GM21529 (cell line): ENCODE measurements around the gene LEF1.

Experiments
- ATAC-seq: cut with Tn5 transposase; IDR thresholded peaks from one replicate; pipeline ENCODE4 v1.9.1; 2021; ENCODE audit not compliant: unreplicated experiment

Gene LEF1

DNA sequence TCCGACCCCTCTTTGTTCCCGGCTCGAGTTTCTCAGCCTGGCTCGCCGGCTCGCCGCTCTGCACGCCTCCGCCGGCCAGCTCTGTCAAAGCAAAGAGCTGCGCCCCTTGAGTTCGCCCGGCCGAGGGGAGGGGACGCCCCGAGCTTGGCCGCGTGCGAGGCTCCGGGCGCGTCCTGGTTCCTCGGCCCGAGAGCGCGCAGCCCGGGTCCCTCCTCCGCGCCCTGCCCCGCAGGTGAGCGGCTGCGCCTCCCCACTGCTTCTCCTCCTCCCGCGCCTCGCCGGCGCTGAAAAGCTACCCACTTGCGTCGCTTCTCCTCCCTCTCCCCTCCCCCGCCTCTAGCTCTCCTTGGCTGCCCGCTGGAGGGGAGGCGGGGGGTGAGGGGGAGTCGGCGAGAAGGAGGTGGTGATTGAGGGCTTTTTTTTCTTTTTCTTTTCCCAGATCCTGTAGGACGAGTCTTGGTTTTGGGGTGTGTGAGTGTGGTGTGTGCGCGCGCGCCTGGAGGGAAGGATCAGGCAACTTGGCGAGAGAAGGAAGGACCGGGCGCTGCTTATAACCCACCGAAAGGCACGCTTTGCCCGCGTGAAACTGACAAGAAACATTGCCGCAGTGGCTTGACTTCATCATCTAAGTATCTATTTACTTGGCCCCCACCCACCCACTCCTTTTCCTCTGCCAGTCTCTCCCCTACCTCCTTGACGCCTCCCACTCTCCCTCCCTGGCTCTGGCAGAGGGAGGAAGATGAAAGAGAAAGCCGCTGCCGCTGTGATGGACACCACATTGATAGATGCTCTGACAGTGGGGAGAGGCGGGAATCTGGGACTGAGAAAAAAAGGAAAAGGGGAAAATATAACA, at the start of gene LEF1:
TSS of gene LEF1 (minus strand) at position 262 of the 853 bp plus-strand sequence. CDS start 1,165 bp downstream, outside the sequence.
- peak; percentile 37 for ATAC-seq

GRCh38 chr4:108216510-108216909, 47.8 kb upstream of the LEF1 start:
- ATAC-seq = no peak

DNA sequence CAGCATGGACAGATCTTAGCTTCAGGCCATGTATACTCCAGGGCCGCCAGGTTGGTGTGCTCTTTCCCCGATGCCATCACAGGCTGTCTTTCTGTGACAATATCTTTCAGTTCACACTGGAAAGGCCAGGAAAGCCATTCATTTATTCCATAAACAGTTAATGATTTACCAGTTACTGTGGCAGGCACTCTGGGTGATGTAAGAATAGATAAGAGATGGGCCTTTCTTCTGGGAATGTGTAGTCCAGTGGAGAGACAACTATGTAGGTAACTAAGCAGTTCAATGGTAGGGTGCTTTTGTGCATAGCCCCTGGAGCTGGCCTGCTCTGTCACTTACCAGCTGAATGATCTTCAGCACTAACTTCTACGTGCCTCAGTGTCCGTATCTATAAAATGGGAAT, 46.3 kb upstream of the LEF1 start:
- ATAC-seq = no peak

GRCh38 chr4:108213723-108214122, 45.0 kb upstream of the LEF1 start:
- ATAC-seq = no peak

- no peak for ATAC-seq
These were observed 44.6 kb upstream of the LEF1 start for GRCh38 chr4:108213308-108213707.

DNA sequence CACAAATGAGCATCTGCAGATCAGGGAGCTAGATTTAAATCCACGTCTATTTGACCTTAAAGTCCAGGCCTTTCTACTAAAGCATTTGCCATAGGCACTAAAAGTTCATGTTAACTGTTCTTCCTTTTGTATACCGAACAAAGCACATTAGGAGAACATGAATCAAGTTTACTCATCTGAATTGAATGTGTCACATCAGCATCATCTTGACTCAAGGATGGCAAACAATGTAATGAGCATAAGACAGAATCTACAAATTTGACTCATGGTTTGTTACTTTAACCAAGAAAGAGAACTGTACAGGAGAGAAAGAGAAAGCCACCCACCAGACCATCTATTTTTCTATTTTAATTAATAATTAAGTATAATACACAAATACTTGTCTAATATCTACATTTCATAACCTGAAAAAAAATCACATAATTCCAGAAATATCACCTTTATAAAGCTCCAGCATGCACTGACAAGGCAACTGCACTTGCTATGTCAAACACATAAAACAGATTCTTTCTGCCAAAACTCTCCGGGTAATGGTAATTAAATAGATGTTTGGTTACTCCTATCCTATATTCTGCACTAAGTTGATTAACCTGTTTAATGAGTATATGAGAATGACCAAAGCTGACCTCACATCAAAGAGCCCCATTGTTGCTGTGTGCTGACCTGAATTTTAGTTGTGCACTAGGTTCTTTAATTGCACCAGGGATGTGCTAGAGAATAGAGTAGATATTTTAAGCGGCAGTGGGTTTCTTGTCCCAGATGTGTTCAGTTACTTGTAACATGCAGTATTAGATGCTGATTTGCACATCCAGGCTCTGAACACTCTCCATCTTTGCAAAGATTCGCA, 42.5 kb upstream of the LEF1 start:
- no peak for ATAC-seq

DNA sequence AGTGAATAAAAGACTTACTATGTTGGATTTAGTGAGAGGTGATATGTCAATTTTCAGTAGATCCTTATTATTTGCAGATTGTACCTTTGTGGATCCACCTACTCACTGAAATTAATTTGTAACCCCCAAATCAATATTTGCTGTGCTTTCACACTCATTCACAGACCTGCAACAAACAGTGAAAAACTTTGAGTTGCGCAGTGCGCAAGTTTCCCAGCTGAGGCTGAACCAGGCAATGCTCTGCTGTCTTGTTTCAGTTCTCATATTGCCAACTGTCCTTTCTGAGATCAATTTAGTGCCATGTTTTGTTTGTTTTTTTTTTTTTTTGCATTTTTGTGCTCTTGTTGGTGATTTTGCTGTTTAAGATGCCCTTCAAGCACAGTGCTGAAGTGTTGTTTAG, 40.8 kb upstream of the LEF1 start:
- ATAC-seq = no peak

DNA sequence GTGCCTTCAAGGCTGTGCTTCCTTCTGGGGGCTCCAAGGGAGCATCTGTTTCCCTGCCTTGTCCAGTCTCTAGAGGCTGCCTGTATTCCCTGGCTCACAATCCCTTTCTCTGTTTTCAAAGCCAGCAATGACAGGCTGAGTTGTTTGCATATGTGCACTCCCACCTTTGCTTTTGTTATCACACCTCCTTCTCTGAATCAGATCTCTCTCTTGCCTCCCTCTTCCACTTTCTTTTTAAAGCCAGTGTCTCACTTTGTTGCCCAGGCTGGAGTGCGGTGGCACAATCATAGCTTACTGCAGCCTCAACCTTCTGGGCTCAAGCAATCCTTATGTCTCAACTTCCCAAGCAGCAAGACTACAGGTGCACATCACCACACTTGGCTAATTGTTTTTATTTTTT, 37.1 kb upstream of the LEF1 start:
- no peak for ATAC-seq

GRCh38 chr4:108204518-108204917, 35.8 kb upstream of the LEF1 start:
- no peak for ATAC-seq

DNA sequence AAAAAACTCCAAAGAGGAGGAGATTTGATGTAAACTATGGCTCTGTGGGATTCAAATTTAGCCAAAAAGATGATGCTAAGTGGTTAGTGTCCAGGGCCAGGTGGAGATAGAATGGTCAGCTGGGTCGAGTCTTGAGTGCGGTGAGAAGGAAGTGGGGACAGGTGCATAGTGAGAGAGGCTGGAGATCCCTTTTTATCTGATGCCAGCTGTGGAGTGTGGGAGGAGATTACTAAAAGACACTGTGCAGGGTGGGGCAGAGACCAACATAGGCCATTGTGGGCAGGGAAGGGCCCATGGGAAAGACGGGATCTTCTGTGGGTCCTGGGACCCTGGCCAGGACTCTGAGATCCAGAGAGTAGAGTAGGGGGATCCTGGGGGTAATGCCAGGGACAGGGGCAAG, 34.6 kb upstream of the LEF1 start:
- no peak for ATAC-seq

DNA sequence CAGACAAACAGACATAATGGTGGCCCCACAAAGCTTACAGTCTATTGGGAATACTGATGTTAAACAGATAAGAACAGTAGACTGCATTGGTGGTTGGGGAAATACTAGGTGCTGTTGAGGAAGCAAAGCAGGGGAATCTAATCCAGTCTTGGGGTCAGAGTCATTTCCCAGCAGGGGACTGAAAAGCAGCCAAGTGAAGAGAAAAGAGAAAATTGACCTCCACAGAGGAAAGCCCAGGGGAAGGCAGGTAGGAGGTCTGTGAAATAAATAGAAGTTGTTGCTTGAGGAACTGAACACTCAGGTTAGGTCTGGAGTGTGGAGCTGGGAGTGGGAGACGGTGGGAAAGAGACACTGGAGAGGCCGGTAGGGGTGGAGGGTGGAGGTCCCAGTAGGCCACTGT, 33.0 kb upstream of the LEF1 start:
- ATAC-seq = no peak

- ATAC-seq = no peak
These were observed 31.1 kb upstream of the LEF1 start for GRCh38 chr4:108199881-108200280.

- no peak for ATAC-seq
These were observed 25.3 kb upstream of the LEF1 start for GRCh38 chr4:108193886-108194672.

DNA sequence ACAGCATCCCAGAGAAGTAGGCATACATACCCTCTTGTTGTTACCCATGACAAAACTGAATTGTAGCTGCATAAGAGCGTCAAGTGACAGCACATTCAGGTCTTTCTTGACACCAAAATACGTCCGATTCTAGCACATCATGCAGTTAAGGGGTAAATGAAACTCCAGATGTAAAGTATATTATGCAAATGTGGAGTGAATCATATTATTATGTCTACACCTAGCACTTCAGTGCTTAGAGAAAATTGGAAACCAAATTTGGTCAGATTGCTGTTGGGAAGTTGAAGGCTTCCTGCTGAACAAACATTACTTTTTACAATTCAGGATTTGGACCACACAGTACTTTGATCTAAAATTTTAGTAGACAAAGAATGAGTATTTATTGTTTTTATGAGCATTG, 24.2 kb upstream of the LEF1 start:
- no peak for ATAC-seq

- ATAC-seq = no peak
These were observed 23.3 kb upstream of the LEF1 start for GRCh38 chr4:108192056-108192455.

DNA sequence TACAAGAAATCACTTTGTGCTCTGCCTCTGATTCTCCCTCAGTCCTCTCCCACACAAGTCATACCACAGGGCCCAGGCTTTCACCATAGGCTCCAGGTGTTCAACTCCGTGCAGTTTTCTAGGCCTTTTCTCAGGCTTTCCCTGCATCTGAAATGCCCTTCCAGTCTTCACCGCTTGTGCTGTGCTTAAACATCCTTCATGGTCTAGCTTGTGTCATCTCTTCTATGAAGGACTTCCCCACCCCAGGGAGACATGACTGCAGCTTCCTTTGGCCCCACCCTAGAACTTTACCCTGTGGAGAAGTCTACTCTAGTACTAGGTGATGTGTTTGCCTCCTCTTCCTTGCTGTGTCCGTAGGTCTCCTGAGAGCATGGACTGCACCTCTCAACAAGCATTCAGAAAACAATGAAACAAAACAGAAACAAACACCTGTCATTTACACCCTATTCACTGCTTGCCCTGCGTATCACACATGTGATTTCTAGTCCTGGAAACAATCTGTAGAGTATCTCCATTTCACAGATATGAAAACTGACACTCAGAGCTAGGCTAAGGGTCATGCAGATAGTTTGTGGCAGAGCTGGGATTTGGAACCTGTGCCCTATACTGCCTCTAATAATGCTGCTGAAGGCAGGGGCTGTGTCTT, 22.7 kb upstream of the LEF1 start:
- ATAC-seq = no peak

DNA sequence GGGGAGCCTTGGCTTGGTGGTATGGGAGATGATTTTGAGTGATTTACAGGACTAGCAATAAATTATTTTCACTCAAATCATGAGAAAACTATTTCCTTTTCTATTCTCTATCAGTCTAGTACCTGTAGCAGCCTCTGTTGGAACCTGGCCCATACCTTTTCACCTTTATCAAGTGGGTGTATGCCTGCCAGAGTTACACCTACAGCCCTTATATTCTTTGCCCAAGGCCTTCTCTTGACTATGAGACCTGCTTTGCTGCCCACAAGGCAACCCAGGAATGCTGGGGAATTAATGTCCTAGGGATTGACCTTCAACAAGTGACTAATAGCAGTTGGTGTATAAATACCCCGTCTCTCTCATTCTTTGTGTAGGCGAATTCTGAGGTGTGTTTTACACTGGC, 20.0 kb upstream of the LEF1 start:
- no peak for ATAC-seq

DNA sequence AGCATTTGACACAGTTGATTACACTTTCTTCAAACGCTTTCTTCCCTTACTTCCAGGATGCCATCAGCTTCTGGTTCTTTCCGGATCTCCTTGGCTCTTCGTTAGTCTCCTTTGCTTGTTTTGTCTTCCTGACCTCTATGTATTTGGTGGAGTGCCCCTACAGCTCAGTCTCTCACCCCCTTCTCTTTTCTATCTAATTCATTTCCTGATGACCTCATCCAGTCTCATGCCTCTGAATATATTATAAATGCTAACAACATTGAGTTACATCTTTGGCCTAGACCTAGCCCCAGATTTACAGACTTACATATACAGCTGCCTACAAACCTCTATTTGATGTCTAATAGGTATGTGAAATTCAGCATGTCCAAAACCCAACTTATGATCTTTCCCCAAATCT, 16.5 kb upstream of the LEF1 start:
- no peak for ATAC-seq

GRCh38 chr4:108184453-108185049, 15.8 kb upstream of the LEF1 start:
- ATAC-seq = no peak

DNA sequence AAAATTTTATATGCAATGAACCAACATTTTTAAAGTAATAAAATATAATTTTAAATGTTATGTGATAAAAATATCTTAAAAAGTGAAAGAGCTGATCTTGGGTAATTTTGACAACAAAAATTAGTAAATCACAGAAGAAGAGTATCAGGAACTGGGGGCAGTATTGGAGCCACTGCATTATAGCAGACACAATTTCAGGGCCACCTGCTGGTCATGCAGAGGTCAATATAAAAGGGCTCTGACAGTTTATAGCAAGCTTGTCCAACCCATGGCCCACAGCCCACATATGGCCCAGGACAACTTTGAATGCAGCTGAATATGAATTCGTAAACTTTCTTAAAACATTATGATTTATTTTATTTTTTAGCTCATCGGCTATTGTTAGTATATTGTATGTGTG, 13.0 kb upstream of the LEF1 start:
- ATAC-seq = peak; percentile 74
